GM12878 (cell line): ENCODE data around the gene ARPP21. TPM values are rescaled to one million over a fixed set of nuclear protein-coding genes. Genes with fewer than 3 reads are reported as not detected.
A peak's percentile ranks its signal among the peaks of the same experiment; 100 is the strongest.

Experiments used
- ATAC-seq: fragments of 200-7000 bp; cut with Tn5 transposase; 3 replicates; pipeline ENCODE4 v1.9.1; 2020; ENCODE audit warnings: mild to moderate bottlenecking, moderate library complexity
- BruUV-seq: library from RNA; stranded (reverse); fragments of 400-500 nt; replicated peaks from 2 replicates; lab custom pipeline; 2021; lab: Mats Ljungman, UMichigan
- CTCF ChIA-PET: fragments of 300-600 bp; sonication (Branson Sonifier 250); formaldehyde crosslinking; extraction: SDS; loops from one replicate; lab custom pipeline; 2021; ENCODE audit warnings: inconsistent platforms; lab: Yijun Ruan, JAX
- POLR2A ChIA-PET: fragments of 350-600 bp; formaldehyde crosslinking; extraction: SDS; loops from one replicate; lab custom pipeline; 2021; ENCODE audit warnings: inconsistent platforms; lab: Charles Lee
- RAD21 ChIA-PET: fragments of 300-600 bp; sonication (Branson Sonifier 250); formaldehyde crosslinking; loops from one replicate; lab custom pipeline; 2023; ENCODE audit warnings: antibody characterized with exemption; ENCODE audit not compliant: unreplicated experiment; lab: Charles Lee
- SMC1A ChIA-PET: fragments of 300-600 bp; sonication (Branson Sonifier 250); formaldehyde crosslinking; loops from one replicate; lab custom pipeline; 2023; ENCODE audit not compliant: unreplicated experiment, uncharacterized antibody; lab: Charles Lee
- DNase-seq: peaks from one replicate; pipeline ENCODE4 v3.0.0-alpha.2; 2011; ENCODE audit warnings: low read depth, low spot score
- FAIRE-seq: peaks from 3 replicates; lab custom pipeline; 2011; peaks lifted over from hg19 to GRCh38; lab: Jason Lieb, UNC
- H2AFZ ChIP-seq: 2 replicates; pipeline ENCODE4 v1.6.0; 2011; ENCODE audit warnings: low read depth, low read length, control low read depth; ENCODE audit not compliant: control insufficient read depth
- H3K27ac ChIP-seq: 2 replicates; pipeline ENCODE4 v1.5.1; 2011; ENCODE audit warnings: control low read depth; ENCODE audit not compliant: control insufficient read depth, insufficient read depth
- H3K27me3 ChIP-seq, 2 experiments: replicated peaks in 1 of 2; 2 replicates each; pipeline versions ENCODE4 v1.6.0 to v1.6.1; 2011; ENCODE audit warnings: low read length in 1 of 2; ENCODE audit not compliant: control insufficient read depth in 2 of 2, insufficient read depth in 2 of 2
- H3K36me3 ChIP-seq, 2 experiments: 2 replicates each; pipeline ENCODE4 v1.5.1; 2011; ENCODE audit warnings: low read length in 1 of 2; ENCODE audit not compliant: control insufficient read depth in 2 of 2, insufficient read depth in 2 of 2
- H3K4me1 ChIP-seq: 2 replicates; pipeline ENCODE4 v1.6.1; 2011; ENCODE audit warnings: mild to moderate bottlenecking, low read length, moderate library complexity, mixed read lengths; ENCODE audit not compliant: control insufficient read depth, insufficient read depth
- H3K4me2 ChIP-seq: 2 replicates; pipeline ENCODE4 v1.6.0; 2011; ENCODE audit warnings: control low read depth; ENCODE audit not compliant: control insufficient read depth, insufficient read depth
- H3K4me3 ChIP-seq: fragments of 200-600 bp; sonication (generic); 2 replicates; pipeline ENCODE4 v1.5.1; 2016
- H3K79me2 ChIP-seq: 2 replicates; pipeline ENCODE4 v1.6.0; 2011; ENCODE audit warnings: low read length; ENCODE audit not compliant: control insufficient read depth, insufficient read depth
- H3K9ac ChIP-seq: 2 replicates; pipeline ENCODE4 v1.8.0; 2011; ENCODE audit warnings: low read length, control low read depth, mixed read lengths; ENCODE audit not compliant: control insufficient read depth, insufficient read depth
- H3K9me3 ChIP-seq: replicated peaks from 3 replicates; pipeline ENCODE4 v1.5.1; 2011; ENCODE audit warnings: mild to moderate bottlenecking, low read length; ENCODE audit not compliant: control insufficient read depth, insufficient read depth
- H4K20me1 ChIP-seq: 2 replicates; pipeline ENCODE4 v1.6.0; 2011; ENCODE audit not compliant: control insufficient read depth, insufficient read depth
- KAT2A ChIP-seq: conservative IDR thresholded peaks from 2 replicates; pipeline ENCODE4 v1.6.1; 2011; ENCODE audit warnings: low read depth, low read length; ENCODE audit not compliant: control insufficient read depth
- NR2C2 ChIP-seq: IDR thresholded peaks from 2 replicates; pipeline ENCODE4 v1.6.1; 2011; ENCODE audit warnings: borderline replicate concordance, low read depth; ENCODE audit not compliant: control insufficient read depth, insufficient read length
- SPI1 ChIP-seq: IDR thresholded peaks from 2 replicates; pipeline ENCODE4 v1.6.1; 2011; ENCODE audit warnings: low read depth, mild to moderate bottlenecking, low read length, moderate library complexity, borderline replicate concordance; ENCODE audit not compliant: insufficient read depth
- WGBS: methylation state at CpG from one replicate; pipeline ENCODE4 v1.1.6; 2016; ENCODE audit warnings: low lambda C conversion rate; ENCODE audit not compliant: insufficient replicate concordance, insufficient coverage; ENCODE audit errors: missing lambda C conversion rate; 5-methylcytosine and 5-hydroxymethylcytosine counted together
- in situ Hi-C: fragments of 300-500 bp; cut with MboI; formaldehyde crosslinking; loops from 9 replicates; pipeline ENCODE4 v1.14.3; 2018; ENCODE audit warnings: mixed read lengths
- intact Hi-C: fragments of 100-400 bp; cut with micrococcal nuclease; formaldehyde crosslinking; loops from one replicate; pipeline ENCODE4 v1.14.2; 2022; ENCODE audit not compliant: unreplicated experiment
- polyA plus RNA-seq, 11 experiments: library from polyadenylated mRNA; depleted of rRNA in 4 of 11; unstranded in 6 of 11; stranded (reverse) in 5 of 11; fragments of >200 nt; fragmentation: Nextera tagmentation in 4 of 11; fragmentation: Illumina TruSeq in 1 of 11; extraction: Ambion mirVana in 4 of 11; extraction: Trizol in 1 of 11; gene quantifications; 1 replicate in 1 of 11; 2 replicates in 10 of 11; pipeline versions ENCODE4 v1.2.1 to v1.2.3, GENCODE V29; 2011 to 2016; ENCODE audit warnings: inconsistent platforms in 2 of 11, missing spikeins in 2 of 11, low read depth in 1 of 11
- total RNA-seq, 4 experiments: library from RNA; depleted of rRNA in 3 of 4; stranded (reverse); fragments of >200 nt in 3 of 4; fragmentation: Illumina TruSeq in 1 of 4; extraction: Trizol in 1 of 4; gene quantifications; 2 replicates each; pipeline versions ENCODE4 v1.2.1 to v1.2.3, GENCODE V29; 2013 to 2021
- TF ChIP-seq, protein P1 (sequence below): fragments of 450-650 bp; IDR thresholded peaks from 2 replicates; pipeline ENCODE4 v1.6.1; 2017; ENCODE audit warnings: borderline replicate concordance

ARPP21 gene
- total and polyA plus RNA-seq, 10 of the 15 experiments (the other 5 are each of a cell fraction or from before 2014, with no cell fraction given): not detected

DNA sequence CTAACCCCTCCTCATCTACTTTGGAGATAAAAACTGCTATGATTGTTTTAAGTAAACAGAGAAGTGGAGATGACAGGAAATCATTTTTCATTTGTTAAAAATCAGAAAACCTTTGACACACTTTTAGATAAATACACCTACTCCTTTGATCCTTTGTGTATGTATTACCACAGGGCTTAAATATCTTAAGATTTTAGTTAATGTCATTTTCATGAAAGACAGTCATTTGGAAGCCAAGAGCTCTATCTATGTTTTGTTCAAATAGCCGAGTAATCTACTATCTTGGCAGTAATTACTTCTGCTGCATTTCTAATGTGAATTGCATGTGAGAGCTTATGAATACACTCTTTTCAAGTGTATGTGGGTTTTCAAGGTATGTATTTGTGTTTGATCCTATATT lies 2.0 kb downstream of the ARPP21 start (continued):
- TF ChIP-seq KAT2A: no peak
- TF ChIP-seq, protein P1, sequence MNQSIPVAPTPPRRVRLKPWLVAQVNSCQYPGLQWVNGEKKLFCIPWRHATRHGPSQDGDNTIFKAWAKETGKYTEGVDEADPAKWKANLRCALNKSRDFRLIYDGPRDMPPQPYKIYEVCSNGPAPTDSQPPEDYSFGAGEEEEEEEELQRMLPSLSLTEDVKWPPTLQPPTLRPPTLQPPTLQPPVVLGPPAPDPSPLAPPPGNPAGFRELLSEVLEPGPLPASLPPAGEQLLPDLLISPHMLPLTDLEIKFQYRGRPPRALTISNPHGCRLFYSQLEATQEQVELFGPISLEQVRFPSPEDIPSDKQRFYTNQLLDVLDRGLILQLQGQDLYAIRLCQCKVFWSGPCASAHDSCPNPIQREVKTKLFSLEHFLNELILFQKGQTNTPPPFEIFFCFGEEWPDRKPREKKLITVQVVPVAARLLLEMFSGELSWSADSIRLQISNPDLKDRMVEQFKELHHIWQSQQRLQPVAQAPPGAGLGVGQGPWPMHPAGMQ: no peak

DNA sequence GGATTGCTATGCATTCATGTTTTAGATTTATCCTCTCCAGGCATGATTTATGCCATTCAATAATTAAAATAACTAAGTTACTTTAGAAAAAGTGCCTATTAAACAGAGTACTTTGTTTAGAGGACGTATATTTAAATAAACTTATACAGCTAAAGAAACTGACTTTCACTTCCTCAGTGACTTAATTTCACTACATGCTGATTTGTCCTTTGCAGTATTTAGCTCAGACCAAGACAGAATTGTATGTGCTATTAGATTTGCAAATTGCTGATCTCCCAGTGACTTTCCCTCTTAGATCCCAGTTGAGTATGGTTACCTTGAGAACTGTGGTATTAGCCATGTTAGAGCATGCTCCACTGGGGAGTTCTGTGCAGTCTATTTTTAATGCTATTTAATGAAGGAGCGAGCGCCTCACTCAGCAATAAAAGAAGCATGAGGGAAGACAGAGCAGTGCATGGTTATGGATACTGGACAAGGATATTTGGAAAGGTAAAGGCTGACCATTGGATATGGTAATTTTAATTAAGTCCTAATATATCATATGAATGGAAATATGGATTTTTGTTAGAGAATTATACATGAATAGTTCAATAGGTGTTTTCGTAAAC lies 2.7 kb downstream of the ARPP21 start:
- Histone ChIP-seq H3K79me2 (no peaks in the 10 kb centered on the region), H4K20me1 (no peaks in the 10 kb centered on the region), H3K4me1 (no peaks in the 10 kb centered on the region; the same call in 1 of the 2 replicates), H3K36me3 (no peaks in the 10 kb centered on the region), H3K9ac (no peak overlapping the region), H3K4me3 (no peak overlapping the region), H3K4me2 (no peak overlapping the region), H2AFZ (no peak overlapping the region), H3K9me3 (no peaks in the 10 kb centered on the region), H3K27me3 (peaks cover 5 to 18% of the 10 kb centered on the region in 2 experiments), H3K27ac (no peak overlapping the region)
- ChIA-PET POLR2A (no interaction called here), CTCF (no interaction called here), SMC1A (no interaction called here), RAD21 (no interaction called here)
- DNase-seq (no peak), FAIRE-seq (peak; percentile 23), ATAC-seq (no peak)
- 34% methylated on average over 4 of the region's 4 CpGs for WGBS
- in situ Hi-C loops: no loop called here
- intact Hi-C loops: no loop called here
- no peak for TF ChIP-seq NR2C2
- TF ChIP-seq SPI1: peak; percentile 56; the same call in 1 of the 2 replicates
- no TSS peak for BruUV-seq
